Hippocampal formation (tissue), 2 donors: ENCODE measurements around the gene DENND5A.
"Not testable (repeated sequence)": the region's sequence is repeated elsewhere in the genome, so short reads cannot be mapped to it uniquely, and the experiment has no call there.

Experiments
- DNase-seq, 2 donors: peaks; one replicate each; lab custom pipeline; 2025; lab: John Stamatoyannopoulos, UW

The DENND5A gene

GRCh38 chr11:9264316-9265210, 587 bp downstream of the DENND5A start:
- DNase-seq, result peak; percentile 42 to 49

GRCh38 chr11:9263840-9264315, 1.3 kb downstream of the DENND5A start:
- peak in 1 of 2 donors; percentile 26 for DNase-seq

GRCh38 chr11:9260838-9261146, 4.4 kb downstream of the DENND5A start:
- DNase-seq, result not testable (repeated sequence)

GRCh38 chr11:9259981-9260837, 4.9 kb downstream of the DENND5A start:
- DNase-seq, result no peak

- not testable (repeated sequence) for DNase-seq
Observed at GRCh38 chr11:9258279-9258678, 6.9 kb downstream of the DENND5A start.

- DNase-seq, result no peak
Observed at GRCh38 chr11:9254416-9254815, 10.7 kb downstream of the DENND5A start.

GRCh38 chr11:9253086-9253485, 12.1 kb downstream of the DENND5A start:
- no peak for DNase-seq

- no peak for DNase-seq
Observed at GRCh38 chr11:9251311-9251710, 13.8 kb downstream of the DENND5A start.

- DNase-seq, result no peak
Observed at GRCh38 chr11:9250139-9250582, 15.0 kb downstream of the DENND5A start.

- no peak for DNase-seq
Observed at GRCh38 chr11:9249252-9249651, 15.9 kb downstream of the DENND5A start.

GRCh38 chr11:9247863-9248262, 17.3 kb downstream of the DENND5A start:
- no peak for DNase-seq

- not testable (repeated sequence) for DNase-seq
Observed at GRCh38 chr11:9236242-9236641, 28.9 kb downstream of the DENND5A start.

GRCh38 chr11:9232482-9232881, 32.7 kb downstream of the DENND5A start:
- no peak for DNase-seq

- DNase-seq, result peak; percentile 13 to 93
Observed at GRCh38 chr11:9231848-9232177, 33.3 kb downstream of the DENND5A start.

- DNase-seq, result no peak
Observed at GRCh38 chr11:9230296-9230695, 34.9 kb downstream of the DENND5A start.

GRCh38 chr11:9228091-9228490, 37.1 kb downstream of the DENND5A start:
- DNase-seq, result no peak

GRCh38 chr11:9225748-9226298, 39.3 kb downstream of the DENND5A start:
- no peak for DNase-seq

GRCh38 chr11:9222654-9223053, 42.5 kb downstream of the DENND5A start:
- no peak for DNase-seq

- DNase-seq, result not testable (repeated sequence)
Observed at GRCh38 chr11:9220853-9221252, 44.3 kb downstream of the DENND5A start.

- no peak for DNase-seq
Observed at GRCh38 chr11:9219572-9219971, 45.6 kb downstream of the DENND5A start.

GRCh38 chr11:9219115-9219514, 46.0 kb downstream of the DENND5A start:
- no peak for DNase-seq

- no peak for DNase-seq
Observed at GRCh38 chr11:9214765-9215164, 50.4 kb downstream of the DENND5A start.

GRCh38 chr11:9211322-9211721, 53.8 kb downstream of the DENND5A start:
- DNase-seq, result no peak
